Nephron progenitor cell (in vitro differentiated cells): Measurements from ENCODE around the gene DPH2.

Source experiments
- DNase-seq: peaks from one replicate; pipeline ENCODE4 v3.0.0; 2021
- H3K27ac Mint-ChIP-seq: 2 replicates; pipeline ENCODE4 v1.8.0; 2021; ENCODE audit warnings: mild to moderate bottlenecking, moderate library complexity, mixed read lengths
- H3K27me3 Mint-ChIP-seq: 2 replicates; pipeline ENCODE4 v1.8.0; 2021; ENCODE audit warnings: mild to moderate bottlenecking, low read depth, mixed read lengths; ENCODE audit not compliant: poor library complexity
- H3K36me3 Mint-ChIP-seq: 2 replicates; pipeline ENCODE4 v1.8.0; 2021; ENCODE audit warnings: low read depth, mixed read lengths
- H3K4me1 Mint-ChIP-seq: 2 replicates; pipeline ENCODE4 v1.8.0; 2021; ENCODE audit warnings: mixed read lengths
- H3K4me3 Mint-ChIP-seq: 2 replicates; pipeline ENCODE4 v1.8.0; 2021; ENCODE audit warnings: mild to moderate bottlenecking, moderate library complexity, mixed read lengths
- H3K9me3 Mint-ChIP-seq: 2 replicates; pipeline ENCODE4 v1.8.0; 2021; ENCODE audit warnings: mild to moderate bottlenecking, moderate library complexity, mixed read lengths
- TF ChIP-seq, protein P1 (sequence below): fragments of 200-600 bp; sonication (generic); IDR thresholded peaks from 2 replicates; pipeline ENCODE4 v1.5.0; 2021; ENCODE audit warnings: antibody characterized with exemption

DPH2 gene

GRCh38 chr1:43938892-43939587 lies 30.8 kb upstream of the DPH2 start:
- peaks cover 69% of the 10 kb centered on the region for H3K27me3 Mint-ChIP-seq
- no peak overlapping the region for H3K27ac Mint-ChIP-seq
- TF ChIP-seq, protein P1, sequence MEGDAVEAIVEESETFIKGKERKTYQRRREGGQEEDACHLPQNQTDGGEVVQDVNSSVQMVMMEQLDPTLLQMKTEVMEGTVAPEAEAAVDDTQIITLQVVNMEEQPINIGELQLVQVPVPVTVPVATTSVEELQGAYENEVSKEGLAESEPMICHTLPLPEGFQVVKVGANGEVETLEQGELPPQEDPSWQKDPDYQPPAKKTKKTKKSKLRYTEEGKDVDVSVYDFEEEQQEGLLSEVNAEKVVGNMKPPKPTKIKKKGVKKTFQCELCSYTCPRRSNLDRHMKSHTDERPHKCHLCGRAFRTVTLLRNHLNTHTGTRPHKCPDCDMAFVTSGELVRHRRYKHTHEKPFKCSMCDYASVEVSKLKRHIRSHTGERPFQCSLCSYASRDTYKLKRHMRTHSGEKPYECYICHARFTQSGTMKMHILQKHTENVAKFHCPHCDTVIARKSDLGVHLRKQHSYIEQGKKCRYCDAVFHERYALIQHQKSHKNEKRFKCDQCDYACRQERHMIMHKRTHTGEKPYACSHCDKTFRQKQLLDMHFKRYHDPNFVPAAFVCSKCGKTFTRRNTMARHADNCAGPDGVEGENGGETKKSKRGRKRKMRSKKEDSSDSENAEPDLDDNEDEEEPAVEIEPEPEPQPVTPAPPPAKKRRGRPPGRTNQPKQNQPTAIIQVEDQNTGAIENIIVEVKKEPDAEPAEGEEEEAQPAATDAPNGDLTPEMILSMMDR = no peak
- no peak for DNase-seq
- H3K36me3 Mint-ChIP-seq = no peaks in the 10 kb centered on the region
- H3K4me1 Mint-ChIP-seq = peaks cover under 1% of the 10 kb centered on the region
- H3K9me3 Mint-ChIP-seq = no peaks in the 10 kb centered on the region
- no peak overlapping the region for H3K4me3 Mint-ChIP-seq

- peaks cover 42% of the 10 kb centered on the region for H3K27me3 Mint-ChIP-seq
- no peak overlapping the region for H3K27ac Mint-ChIP-seq
- no peak for DNase-seq
- H3K36me3 Mint-ChIP-seq = no peaks in the 10 kb centered on the region
- TF ChIP-seq, protein P1 = no peak
- no peak overlapping the region for H3K4me3 Mint-ChIP-seq
- H3K9me3 Mint-ChIP-seq = no peaks in the 10 kb centered on the region
- peaks cover 18% of the 10 kb centered on the region for H3K4me1 Mint-ChIP-seq
These were observed 27.4 kb upstream of the DPH2 start for GRCh38 chr1:43942411-43942810.

- H3K9me3 Mint-ChIP-seq = no peaks in the 10 kb centered on the region
- H3K36me3 Mint-ChIP-seq = no peaks in the 10 kb centered on the region
- TF ChIP-seq, protein P1 = no peak
- no peak overlapping the region for H3K27ac Mint-ChIP-seq
- H3K4me3 Mint-ChIP-seq = no peak overlapping the region
- DNase-seq = no peak
- peaks cover 17% of the 10 kb centered on the region for H3K27me3 Mint-ChIP-seq
- peaks cover 34% of the 10 kb centered on the region for H3K4me1 Mint-ChIP-seq
These were observed 24.9 kb upstream of the DPH2 start for GRCh38 chr1:43944860-43945259.

DNA sequence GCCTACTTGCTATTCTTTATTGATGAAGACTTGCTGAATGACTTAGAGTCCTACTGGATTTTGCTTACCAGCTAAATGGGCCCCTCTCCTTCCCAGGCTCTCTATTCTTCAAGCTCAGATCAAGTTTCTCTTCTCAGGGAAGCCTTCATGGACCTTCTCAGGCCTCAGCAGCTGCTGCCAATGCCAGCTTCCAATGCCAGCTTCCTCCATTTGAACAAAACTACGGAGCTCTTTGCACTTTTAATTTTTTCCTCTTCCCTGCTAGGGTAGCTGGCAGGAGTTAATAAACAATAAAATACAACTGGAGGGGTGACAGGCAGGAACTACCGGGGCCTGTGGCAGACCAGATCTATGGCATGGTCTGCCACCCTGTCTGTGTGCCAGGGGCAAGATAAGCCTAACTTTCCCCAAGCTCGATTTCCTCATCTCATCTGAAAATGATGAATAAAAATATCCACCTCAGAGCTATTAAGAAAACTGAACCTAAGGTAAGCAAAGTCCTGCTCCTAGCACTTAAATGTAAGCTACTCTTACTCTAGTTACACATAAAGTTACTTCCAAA lies 24.1 kb upstream of the DPH2 start:
- peak overlapping the region; percentile 88 for H3K4me3 Mint-ChIP-seq
- H3K27me3 Mint-ChIP-seq = peaks cover 12% of the 10 kb centered on the region
- H3K36me3 Mint-ChIP-seq = peaks cover 8% of the 10 kb centered on the region
- H3K9me3 Mint-ChIP-seq = no peaks in the 10 kb centered on the region
- peak overlapping the region; percentile 100 for H3K27ac Mint-ChIP-seq
- peaks cover 40% of the 10 kb centered on the region for H3K4me1 Mint-ChIP-seq
- DNase-seq = no peak
- TF ChIP-seq, protein P1 = no peak

- peaks cover 12% of the 10 kb centered on the region for H3K27me3 Mint-ChIP-seq
- peak; percentile 95 for DNase-seq
- H3K36me3 Mint-ChIP-seq = peaks cover 8% of the 10 kb centered on the region
- H3K4me3 Mint-ChIP-seq = peak within 1 kb of the TSS; percentile 88
- H3K27ac Mint-ChIP-seq = peak within 1 kb of the TSS; percentile 100
- H3K9me3 Mint-ChIP-seq = no peaks in the 10 kb centered on the region
- H3K4me1 Mint-ChIP-seq = peaks cover 47% of the 10 kb centered on the region
- TF ChIP-seq, protein P1 = peak; percentile 52
These were observed 23.4 kb upstream of the DPH2 start, which contains the start of gene IPO13 for GRCh38 chr1:43946236-43947060. TSS of gene IPO13 (plus strand) at chr1:43946950. CDS start at chr1:43947601, 651 bp downstream.
